Erythroblast (primary cell): ENCODE results near the gene MYLIP.

Experiments
- GATA1 ChIP-seq: IDR thresholded peaks from 2 replicates; pipeline ENCODE4 v1.6.1; 2011; ENCODE audit warnings: low read depth, mild to moderate bottlenecking, control low read depth, low read length, moderate library complexity
- POLR2A ChIP-seq: IDR thresholded peaks from 2 replicates; pipeline ENCODE4 v1.6.1; 2011; ENCODE audit warnings: mild to moderate bottlenecking, low read length

DNA sequence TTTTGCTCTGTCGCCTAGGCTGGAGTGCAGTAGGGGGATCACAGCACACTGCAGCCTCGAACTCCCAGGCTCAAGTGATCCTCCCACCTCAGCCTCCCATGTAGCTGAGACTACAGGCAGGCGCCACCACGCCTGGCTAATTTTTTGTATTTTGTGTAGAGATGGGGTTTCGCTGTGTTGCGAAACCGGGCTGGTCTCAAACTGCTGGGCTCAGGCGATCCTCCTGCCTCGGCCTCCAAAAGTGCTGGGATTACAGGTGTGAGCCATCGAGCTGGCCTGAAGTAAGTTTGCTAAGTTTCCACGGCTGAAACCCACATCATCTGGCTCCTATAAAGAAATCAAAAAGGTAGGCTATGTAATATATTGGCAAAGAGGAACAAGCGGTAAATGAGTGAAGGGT, 1.4 kb upstream of the MYLIP start:
- no peak for TF ChIP-seq POLR2A
- TF ChIP-seq GATA1 = no peak
